Measurements from ENCODE around the gene PKN1. TPM values are rescaled to one million over a fixed set of nuclear protein-coding genes. Genes with fewer than 3 reads are reported as not detected.

The PKN1 gene
- polyA plus RNA-seq, 3 donors: 49.5 to 119 (median 49.6) TPM

DNA sequence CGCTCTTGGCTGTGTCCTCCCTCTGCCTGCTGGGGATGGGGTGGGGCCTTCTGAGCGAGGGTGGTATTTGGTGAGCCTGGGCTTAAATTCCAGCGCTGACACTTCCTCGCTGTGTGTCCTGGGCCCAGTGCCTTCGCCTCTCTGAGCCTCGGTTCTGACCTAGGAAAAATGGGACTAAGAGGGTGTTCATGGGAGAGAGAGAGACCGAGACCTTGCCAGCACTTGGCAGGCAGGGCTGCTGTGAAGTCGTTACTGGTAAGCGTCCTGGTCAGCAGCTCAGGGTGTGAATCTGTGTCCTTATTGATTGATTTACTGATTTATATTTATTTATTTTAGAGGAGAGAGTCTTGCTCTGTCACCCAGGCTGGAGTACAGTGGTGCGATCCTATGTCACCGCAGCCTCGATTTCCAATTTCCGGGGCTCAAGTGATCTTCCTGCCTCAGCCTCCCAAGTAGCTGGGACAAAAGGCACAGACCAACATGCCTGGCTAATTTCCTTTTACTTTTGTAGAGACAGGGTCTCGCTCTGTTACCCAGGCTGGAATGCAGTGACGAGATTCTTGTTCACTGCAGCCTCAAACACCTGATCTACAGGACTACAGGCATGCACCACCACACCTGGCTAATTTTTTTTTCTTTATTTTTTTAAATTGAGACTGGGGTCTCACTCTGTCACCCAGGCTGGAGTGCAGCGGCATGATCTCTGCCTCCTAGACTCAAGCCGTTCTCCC is 2.4 kb downstream of the PKN1 start:
- H3K4me1 Mint-ChIP-seq: peaks cover 62% of the 10 kb centered on the region
- peak overlapping the region; percentile 93 for H3K4me2 ChIP-seq (replicated peaks; ENCODE audit: extremely low read depth, low read length, poor library complexity, severe bottlenecking)
- peaks cover 2 to 15% of the 10 kb centered on the region in 2 donors for H3K36me3 Mint-ChIP-seq
- H3K27me3 ChIP-seq (ENCODE audit: control insufficient read depth in 2 of 2, insufficient read depth in 2 of 2, low read length in 2 of 2): peaks cover 0 to 2% of the 10 kb centered on the region in 2 donors
- peaks cover 6 to 9% (median 7%) of the 10 kb centered on the region in 3 donors for H3K27me3 Mint-ChIP-seq (ENCODE audit: low read depth in 3 of 3)
- no peak overlapping the region for H2AFZ ChIP-seq (ENCODE audit: insufficient read depth, low read depth, low read length, poor library complexity, severe bottlenecking)
- TF ChIP-seq, protein P1, sequence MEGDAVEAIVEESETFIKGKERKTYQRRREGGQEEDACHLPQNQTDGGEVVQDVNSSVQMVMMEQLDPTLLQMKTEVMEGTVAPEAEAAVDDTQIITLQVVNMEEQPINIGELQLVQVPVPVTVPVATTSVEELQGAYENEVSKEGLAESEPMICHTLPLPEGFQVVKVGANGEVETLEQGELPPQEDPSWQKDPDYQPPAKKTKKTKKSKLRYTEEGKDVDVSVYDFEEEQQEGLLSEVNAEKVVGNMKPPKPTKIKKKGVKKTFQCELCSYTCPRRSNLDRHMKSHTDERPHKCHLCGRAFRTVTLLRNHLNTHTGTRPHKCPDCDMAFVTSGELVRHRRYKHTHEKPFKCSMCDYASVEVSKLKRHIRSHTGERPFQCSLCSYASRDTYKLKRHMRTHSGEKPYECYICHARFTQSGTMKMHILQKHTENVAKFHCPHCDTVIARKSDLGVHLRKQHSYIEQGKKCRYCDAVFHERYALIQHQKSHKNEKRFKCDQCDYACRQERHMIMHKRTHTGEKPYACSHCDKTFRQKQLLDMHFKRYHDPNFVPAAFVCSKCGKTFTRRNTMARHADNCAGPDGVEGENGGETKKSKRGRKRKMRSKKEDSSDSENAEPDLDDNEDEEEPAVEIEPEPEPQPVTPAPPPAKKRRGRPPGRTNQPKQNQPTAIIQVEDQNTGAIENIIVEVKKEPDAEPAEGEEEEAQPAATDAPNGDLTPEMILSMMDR (IDR thresholded peaks at IDR 0.05): no peak
- H3K4me3 Mint-ChIP-seq: peak overlapping the region; percentile 69 to 87
- peaks cover 0 to 5% of the 10 kb centered on the region in 2 donors for H3K36me3 ChIP-seq (replicated peaks in 1 of 2; ENCODE audit: control insufficient read depth in 1 of 2, insufficient read depth in 2 of 2, low read length in 2 of 2)
- peak overlapping the region in 1 of 3 experiments; percentile 89 for H3K4me3 ChIP-seq (replicated peaks in 1 of 3; ENCODE audit: low read depth in 2 of 3, low read length in 3 of 3)
- no peak overlapping the region for H3K9ac ChIP-seq (ENCODE audit: insufficient read depth, low read length, poor library complexity, severe bottlenecking)
- H4K20me1 ChIP-seq (ENCODE audit: insufficient read depth, low read length): peaks cover 7% of the 10 kb centered on the region
- peak overlapping the region; percentile 22 to 70 for H3K27ac ChIP-seq (ENCODE audit: low read depth in 1 of 2, low read length in 2 of 2)
- 86% methylated on average over 10 of the region's 17 CpGs for WGBS (ENCODE audit: insufficient coverage)
- no peaks in the 10 kb centered on the region for H3K9me3 ChIP-seq (replicated peaks in 1 of 2; ENCODE audit: control insufficient read depth in 1 of 2, insufficient read depth in 1 of 2, low read length in 2 of 2)
- intact Hi-C loops (cut with micrococcal nuclease): loop anchor here (2.0 to 5.0 kb wide), 2 partner anchors 15 to 42 kb away; partner anchors contain the start of gene PTGER1 (in 1 of the 2)
- H3K4me1 ChIP-seq (ENCODE audit: control insufficient read depth in 1 of 2, insufficient read depth in 2 of 2, low read length in 2 of 2): peaks cover 64 to 73% of the 10 kb centered on the region in 2 donors
- H3K27ac Mint-ChIP-seq: peak overlapping the region; percentile 55 to 96 (median 86)
- H3K9me3 Mint-ChIP-seq: no peaks in the 10 kb centered on the region
- DNase-seq: no peak
- peaks cover 70% of the 10 kb centered on the region for H3K79me2 ChIP-seq (ENCODE audit: insufficient read depth, low read length)

DNA sequence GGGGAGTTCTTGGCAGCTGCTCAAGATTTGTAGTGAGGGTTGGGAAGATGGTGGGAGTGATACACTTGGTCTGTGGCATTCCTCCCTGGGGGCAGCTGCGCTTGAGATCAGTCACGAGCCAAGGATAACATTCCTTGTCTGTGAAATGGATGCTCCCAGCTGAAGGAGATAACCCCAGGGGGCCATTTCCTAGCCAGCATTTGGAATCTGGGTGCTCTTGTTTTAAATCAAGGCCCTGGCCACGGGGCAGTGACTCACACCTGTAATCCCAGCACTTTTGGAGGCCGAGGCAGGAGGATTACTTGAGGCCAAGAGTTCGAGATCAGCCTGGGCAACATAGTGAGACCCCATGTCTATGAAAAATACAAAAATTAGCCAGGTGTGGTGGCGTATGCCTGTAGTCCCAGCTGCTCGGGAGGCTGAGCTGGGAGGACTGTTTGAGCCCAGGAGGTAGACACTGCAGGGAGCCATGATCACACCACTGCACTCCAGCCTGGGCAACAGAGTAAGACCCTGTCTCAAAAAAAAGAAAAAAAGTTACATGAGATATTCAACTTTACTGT is 4.6 kb downstream of the PKN1 start:
- Histone ChIP-seq H3K4me2 (replicated peaks; ENCODE audit: extremely low read depth, low read length, poor library complexity, severe bottlenecking) (no peak overlapping the region), H3K9me3 (replicated peaks in 1 of 2; ENCODE audit: control insufficient read depth in 1 of 2, insufficient read depth in 1 of 2, low read length in 2 of 2) (no peaks in the 10 kb centered on the region), H3K27me3 (ENCODE audit: control insufficient read depth in 2 of 2, insufficient read depth in 2 of 2, low read length in 2 of 2) (no peaks in the 10 kb centered on the region), H3K79me2 (ENCODE audit: insufficient read depth, low read length) (peaks cover 92% of the 10 kb centered on the region), H3K9ac (ENCODE audit: insufficient read depth, low read length, poor library complexity, severe bottlenecking) (no peak overlapping the region), H4K20me1 (ENCODE audit: insufficient read depth, low read length) (peaks cover 7% of the 10 kb centered on the region), H3K4me1 (ENCODE audit: control insufficient read depth in 1 of 2, insufficient read depth in 2 of 2, low read length in 2 of 2) (peaks cover 63 to 73% of the 10 kb centered on the region in 2 donors), H2AFZ (ENCODE audit: insufficient read depth, low read depth, low read length, poor library complexity, severe bottlenecking) (no peak overlapping the region), H3K27ac (ENCODE audit: low read depth in 1 of 2, low read length in 2 of 2) (no peak overlapping the region), H3K4me3 (replicated peaks in 1 of 3; ENCODE audit: low read depth in 2 of 3, low read length in 3 of 3) (no peak overlapping the region), H3K36me3 (replicated peaks in 1 of 2; ENCODE audit: control insufficient read depth in 1 of 2, insufficient read depth in 2 of 2, low read length in 2 of 2) (peaks cover 10 to 20% of the 10 kb centered on the region in 2 donors)
- intact Hi-C loops (cut with micrococcal nuclease): loop anchor here in 1 of 2 donors (5.0 kb wide), 1 partner anchor 40 kb away; the partner anchor contains the start of gene PTGER1
- H3K27ac Mint-ChIP-seq: peak overlapping the region in 3 of 7 donors; percentile 52 to 98 (median 68)
- H3K4me3 Mint-ChIP-seq: no peak overlapping the region
- TF ChIP-seq, protein P1 (IDR thresholded peaks at IDR 0.05): no peak
- H3K27me3 Mint-ChIP-seq (ENCODE audit: low read depth in 3 of 3): peaks cover 0 to 3% (median 0%) of the 10 kb centered on the region in 3 donors
- peaks cover 63% of the 10 kb centered on the region for H3K4me1 Mint-ChIP-seq
- H3K36me3 Mint-ChIP-seq: peaks cover 10 to 32% of the 10 kb centered on the region in 2 donors
- WGBS (ENCODE audit: insufficient coverage): 98% methylated on average over 7 of the region's 7 CpGs
- no peaks in the 10 kb centered on the region for H3K9me3 Mint-ChIP-seq
- no peak for DNase-seq

Measured in CD14-positive monocyte (primary cell).